Mesenchymal stem cell (in vitro differentiated cells and primary cell): Measurements from ENCODE around the gene SGSM2.

Source experiments
- DNase-seq: peaks from one replicate; pipeline ENCODE4 v3.0.0-alpha.2; 2013
- H2AFZ ChIP-seq: one replicate; pipeline ENCODE4 v1.6.1; 2013; ENCODE audit warnings: low read depth, mild to moderate bottlenecking, control low read depth, inconsistent platforms, low read length, moderate library complexity
- H2AK5ac ChIP-seq: 2 replicates; pipeline ENCODE4 v1.6.1; 2013; ENCODE audit warnings: low read length, moderate library complexity, mild to moderate bottlenecking, inconsistent platforms; ENCODE audit not compliant: severe bottlenecking
- H2BK120ac ChIP-seq: one replicate; pipeline ENCODE4 v1.6.1; 2013; ENCODE audit warnings: low read depth, mild to moderate bottlenecking, inconsistent platforms, low read length, moderate library complexity
- H2BK12ac ChIP-seq, 2 experiments: one replicate each; pipeline ENCODE4 v1.6.1; 2013; ENCODE audit warnings: inconsistent platforms in 2 of 2, low read length in 2 of 2, mild to moderate bottlenecking in 2 of 2, moderate library complexity in 2 of 2, control low read depth in 1 of 2
- H2BK15ac ChIP-seq: one replicate; pipeline ENCODE4 v1.6.1; 2013; ENCODE audit warnings: mild to moderate bottlenecking, low read depth, inconsistent platforms; ENCODE audit not compliant: poor library complexity, severe bottlenecking
- H2BK5ac ChIP-seq: 2 replicates; pipeline ENCODE4 v1.6.1; 2013; ENCODE audit warnings: low read depth, mild to moderate bottlenecking, low read length, control low read depth, inconsistent platforms; ENCODE audit not compliant: poor library complexity, severe bottlenecking
- H3K14ac ChIP-seq, 2 experiments: one replicate each; pipeline ENCODE4 v1.6.1; 2013; ENCODE audit warnings: inconsistent platforms in 2 of 2, low read length in 2 of 2, control low read depth in 1 of 2, mild to moderate bottlenecking in 1 of 2, moderate library complexity in 1 of 2
- H3K18ac ChIP-seq, 2 experiments: one replicate each; pipeline ENCODE4 v1.6.1; 2013; ENCODE audit warnings: inconsistent platforms in 2 of 2, low read length in 2 of 2, control low read depth in 1 of 2, low read depth in 1 of 2, mild to moderate bottlenecking in 1 of 2
- H3K23ac ChIP-seq, 2 experiments: one replicate each; pipeline ENCODE4 v1.6.1; 2013; ENCODE audit warnings: inconsistent platforms in 2 of 2, low read length in 2 of 2, mild to moderate bottlenecking in 2 of 2, moderate library complexity in 2 of 2, control low read depth in 1 of 2
- H3K27ac ChIP-seq: 2 replicates; pipeline ENCODE4 v1.5.1; 2013; ENCODE audit warnings: mild to moderate bottlenecking, moderate library complexity, low read length, control low read depth, inconsistent platforms; ENCODE audit not compliant: poor library complexity, severe bottlenecking
- H3K27me3 ChIP-seq, 2 experiments: 2 replicates each; pipeline versions ENCODE4 v1.6.1 to v1.7.0; 2013; ENCODE audit warnings: low read length in 2 of 2, mild to moderate bottlenecking in 2 of 2, moderate library complexity in 2 of 2, control low read depth in 1 of 2, inconsistent platforms in 1 of 2; ENCODE audit not compliant: control insufficient read depth in 1 of 2, insufficient read depth in 1 of 2
- H3K36me3 ChIP-seq, 2 experiments: 2 replicates each; pipeline versions ENCODE4 v1.6.1 to v1.7.0; 2013; ENCODE audit warnings: low read length in 2 of 2, control low read depth in 1 of 2, inconsistent platforms in 1 of 2, low read depth in 1 of 2, mild to moderate bottlenecking in 1 of 2; ENCODE audit not compliant: insufficient read depth in 2 of 2, control insufficient read depth in 1 of 2
- H3K4ac ChIP-seq, 2 experiments: one replicate each; pipeline ENCODE4 v1.6.1; 2013; ENCODE audit warnings: inconsistent platforms in 2 of 2, low read length in 2 of 2, mild to moderate bottlenecking in 2 of 2, moderate library complexity in 2 of 2, control low read depth in 1 of 2, low read depth in 1 of 2
- H3K4me1 ChIP-seq: 2 replicates; pipeline ENCODE4 v1.6.1; 2013; ENCODE audit warnings: low read depth, low read length, control low read depth; ENCODE audit not compliant: control insufficient read depth, insufficient read depth
- H3K4me2 ChIP-seq: 2 replicates; pipeline ENCODE4 v1.6.1; 2013; ENCODE audit warnings: low read length, mild to moderate bottlenecking, inconsistent platforms; ENCODE audit not compliant: poor library complexity, severe bottlenecking
- H3K4me3 ChIP-seq, 2 experiments: 2 replicates each; pipeline versions ENCODE4 v1.5.1 to v1.7.0; 2013; ENCODE audit warnings: low read length in 2 of 2, mild to moderate bottlenecking in 2 of 2, control low read depth in 1 of 2, low read depth in 1 of 2; ENCODE audit not compliant: insufficient read depth in 1 of 2
- H3K79me1 ChIP-seq: replicated peaks from 2 replicates; pipeline ENCODE4 v1.6.1; 2013; ENCODE audit warnings: mild to moderate bottlenecking, control low read depth, low read length, inconsistent platforms; ENCODE audit not compliant: poor library complexity, severe bottlenecking
- H3K9ac ChIP-seq: 2 replicates; pipeline ENCODE4 v1.7.0; 2013; ENCODE audit warnings: mild to moderate bottlenecking, low read length, moderate library complexity
- H3K9me3 ChIP-seq: 2 replicates; pipeline ENCODE4 v1.7.0; 2013; ENCODE audit warnings: mild to moderate bottlenecking, low read length; ENCODE audit not compliant: control insufficient read depth
- H4K8ac ChIP-seq: one replicate; pipeline ENCODE4 v1.6.1; 2013; ENCODE audit warnings: inconsistent platforms, mild to moderate bottlenecking, low read length, moderate library complexity
- H4K91ac ChIP-seq: one replicate; pipeline ENCODE4 v1.6.1; 2013; ENCODE audit warnings: mild to moderate bottlenecking, low read length, inconsistent platforms
- WGBS: methylation state at CpG from one replicate; pipeline ENCODE4 v1.1.7; 2013; ENCODE audit warnings: mixed read lengths; 5-methylcytosine and 5-hydroxymethylcytosine counted together

SGSM2 gene

DNA sequence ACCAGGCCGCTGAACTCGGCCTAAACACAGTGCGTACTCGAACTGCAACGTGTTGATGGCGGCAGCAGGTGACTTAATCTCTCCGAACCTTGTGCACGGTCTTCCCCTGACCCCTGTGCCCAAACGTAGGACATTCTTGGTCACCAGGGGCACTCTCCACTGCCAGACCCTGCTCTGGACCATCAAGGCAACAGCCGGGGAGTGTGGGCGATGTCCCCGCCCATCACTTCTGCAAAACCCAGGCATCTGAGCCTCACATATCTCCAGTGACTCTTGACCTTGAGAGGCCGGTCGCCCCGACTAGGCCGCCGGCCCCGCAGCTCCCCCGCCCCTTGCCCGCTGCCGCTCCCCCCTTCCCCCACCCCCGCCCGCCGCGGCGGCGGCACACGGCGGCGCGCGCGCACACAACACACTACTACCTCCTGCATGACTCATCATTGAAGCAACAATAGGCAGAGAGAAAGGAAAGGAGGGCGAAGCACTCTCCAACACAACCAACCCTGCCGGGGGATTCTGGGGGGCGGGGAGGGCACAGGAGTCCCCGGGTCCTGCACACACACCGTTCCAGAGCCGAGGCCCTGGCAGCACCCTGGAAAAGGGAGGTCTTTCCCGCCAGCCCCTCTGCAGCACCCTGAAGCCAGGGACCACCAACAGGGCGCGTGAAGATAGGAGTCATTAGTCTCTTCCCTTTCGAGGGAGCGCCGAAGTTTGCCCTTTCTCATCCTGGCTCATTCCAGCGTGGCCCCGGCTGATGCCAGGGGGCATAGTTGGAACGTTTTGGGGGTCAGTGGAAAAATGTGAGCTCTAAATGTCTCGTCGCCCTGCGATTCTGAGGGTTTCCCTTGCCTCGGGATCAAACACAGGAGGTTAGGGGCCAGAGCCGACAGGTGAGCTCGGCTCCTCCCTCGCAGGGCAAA, 61.6 kb downstream of the SGSM2 start:
- Histone ChIP-seq H3K79me1 (peaks cover 9% of the 10 kb centered on the region), H3K27me3 (no peaks in the 10 kb centered on the region), H3K4me3 (peak overlapping the region; percentile 60 to 89), H3K9ac (peak overlapping the region; percentile 98), H3K18ac (peak overlapping the region; percentile 98 to 99), H2BK15ac (peak overlapping the region; percentile 97), H4K8ac (peak overlapping the region; percentile 95), H3K36me3 (peaks cover 3 to 13% of the 10 kb centered on the region in 2 experiments), H3K23ac (peak overlapping the region; percentile 14 to 78), H2AK5ac (peak overlapping the region; percentile 86), H3K9me3 (no peaks in the 10 kb centered on the region), H3K27ac (peak overlapping the region; percentile 93), H3K14ac (peak overlapping the region in 1 of 2 experiments; percentile 99), H4K91ac (peak overlapping the region; percentile 98), H2AFZ (peak overlapping the region; percentile 34), H2BK12ac (peak overlapping the region; percentile 75 to 98), H2BK120ac (peak overlapping the region; percentile 99), H3K4me2 (peak overlapping the region; percentile 92), H2BK5ac (peak overlapping the region; percentile 63), H3K4ac (peak overlapping the region; percentile 98 to 99), H3K4me1 (peaks cover 56% of the 10 kb centered on the region)
- 14% methylated on average over 37 of the region's 55 CpGs for WGBS
- peak; percentile 85 for DNase-seq

DNA sequence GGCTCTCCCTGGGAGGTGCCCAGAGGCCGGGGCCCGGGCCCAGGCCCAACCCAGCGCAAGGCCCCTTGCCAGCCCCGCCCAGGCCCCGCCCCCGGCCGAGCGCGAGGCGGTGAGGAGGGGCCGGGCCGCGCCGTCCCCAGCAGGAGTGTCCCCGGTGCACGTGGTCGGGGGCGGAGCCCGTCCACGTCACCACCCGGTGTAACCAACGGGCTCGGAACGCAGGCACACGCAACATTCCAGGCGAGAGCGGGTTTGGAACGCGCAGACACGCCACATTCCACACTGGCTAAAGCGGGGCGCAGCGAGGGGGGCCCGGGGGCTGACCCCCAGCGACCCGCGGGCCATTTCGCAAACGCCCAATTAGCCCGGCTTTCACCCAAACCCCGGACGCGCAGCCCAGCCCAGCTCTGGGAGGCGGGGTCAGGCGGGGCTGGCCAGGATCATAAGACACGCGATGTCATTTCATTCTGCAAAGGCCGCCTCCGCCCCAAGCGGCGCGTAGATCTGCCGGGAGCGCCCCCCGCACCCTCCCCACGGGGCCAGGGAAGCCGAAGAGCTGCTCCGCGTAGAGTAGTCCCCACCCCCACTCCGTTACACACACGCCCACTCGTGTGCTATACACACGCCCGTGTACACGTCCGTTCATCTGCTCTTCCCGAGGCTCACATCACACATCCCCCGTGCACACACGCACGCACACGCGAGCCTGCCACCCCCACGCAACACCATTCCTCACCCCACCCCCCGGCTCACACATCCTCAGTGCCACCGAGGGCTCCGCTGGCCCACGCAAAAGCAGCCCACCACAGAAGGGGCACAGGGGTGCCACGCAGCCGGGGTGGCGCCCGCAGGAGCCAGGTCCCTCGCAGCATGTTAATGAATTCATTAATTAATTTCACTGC, 62.5 kb downstream of the SGSM2 start:
- peaks cover 4% of the 10 kb centered on the region for H3K79me1 ChIP-seq
- peak overlapping the region; percentile 98 for H4K91ac ChIP-seq
- peak overlapping the region; percentile 19 to 38 for H2BK12ac ChIP-seq
- H3K4me2 ChIP-seq = peak overlapping the region; percentile 92
- peaks cover 49% of the 10 kb centered on the region for H3K4me1 ChIP-seq
- peak overlapping the region; percentile 99 for H2BK120ac ChIP-seq
- no peak overlapping the region for H2AK5ac ChIP-seq
- peaks cover 0 to 9% of the 10 kb centered on the region in 2 experiments for H3K36me3 ChIP-seq
- H3K4me3 ChIP-seq = peak overlapping the region; percentile 72 to 89
- no peaks in the 10 kb centered on the region for H3K27me3 ChIP-seq
- H2AFZ ChIP-seq = no peak overlapping the region
- peak overlapping the region; percentile 98 for H3K9ac ChIP-seq
- no peaks in the 10 kb centered on the region for H3K9me3 ChIP-seq
- peak overlapping the region; percentile 93 for H3K27ac ChIP-seq
- no peak overlapping the region for H3K23ac ChIP-seq
- peak overlapping the region; percentile 55 to 82 for H3K14ac ChIP-seq
- DNase-seq = peak; percentile 98
- WGBS = under 1% methylated on average over 67 of the region's 82 CpGs
- peak overlapping the region; percentile 98 to 99 for H3K4ac ChIP-seq
- peak overlapping the region; percentile 98 for H2BK15ac ChIP-seq
- H2BK5ac ChIP-seq = peak overlapping the region; percentile 63
- peak overlapping the region; percentile 74 for H4K8ac ChIP-seq
- H3K18ac ChIP-seq = peak overlapping the region; percentile 98 to 99

GRCh38 chr17:2400474-2400866, 63.2 kb downstream of the SGSM2 start:
- Histone ChIP-seq H3K4me1 (peaks cover 44% of the 10 kb centered on the region), H2BK15ac (peak overlapping the region; percentile 98), H2BK12ac (peak overlapping the region; percentile 18 to 42), H3K9me3 (no peaks in the 10 kb centered on the region), H2BK120ac (peak overlapping the region; percentile 82), H4K8ac (peak overlapping the region; percentile 85), H3K14ac (peak overlapping the region; percentile 82 to 98), H3K4me3 (peak overlapping the region; percentile 72 to 89), H3K9ac (peak overlapping the region; percentile 98), H2BK5ac (peak overlapping the region; percentile 63), H3K27me3 (no peaks in the 10 kb centered on the region), H3K79me1 (peaks cover 4% of the 10 kb centered on the region), H3K4ac (peak overlapping the region; percentile 33 to 94), H3K23ac (peak overlapping the region in 1 of 2 experiments; percentile 96), H2AFZ (no peak overlapping the region), H3K36me3 (peaks cover 0 to 5% of the 10 kb centered on the region in 2 experiments), H3K18ac (peak overlapping the region; percentile 62 to 67), H4K91ac (peak overlapping the region; percentile 88), H3K4me2 (peak overlapping the region; percentile 81), H3K27ac (peak overlapping the region; percentile 81), H2AK5ac (no peak overlapping the region)
- WGBS = under 1% methylated on average over 32 of the region's 43 CpGs
- peak; percentile 70 for DNase-seq
